Tibial nerve (tissue), 4 donors: ENCODE results near the gene TUBB2B. TPM values are rescaled to one million over a fixed set of nuclear protein-coding genes. Genes with fewer than 3 reads are reported as not detected.

Experiments used
- DNase-seq, 2 donors: peaks; one replicate each; pipeline ENCODE4 v3.0.0-alpha.2; 2019; ENCODE audit warnings: low spot score in 2 of 2
- H3K27ac ChIP-seq, 4 donors: fragments of 200-600 bp; sonication (generic) in 3 of 4; one replicate each; pipeline ENCODE4 v1.5.1; 2017 to 2019; ENCODE audit warnings: mild to moderate bottlenecking in 1 of 4
- H3K27me3 ChIP-seq, 2 donors: fragments of 200-600 bp; sonication (generic) in 1 of 2; one replicate each; pipeline versions ENCODE4 v1.5.1 to v1.6.0; 2017 to 2019
- H3K36me3 ChIP-seq, 3 donors: fragments of 200-600 bp; sonication (generic); one replicate each; pipeline ENCODE4 v1.5.1; 2018 to 2019
- H3K4me1 ChIP-seq, 4 donors: fragments of 200-600 bp; sonication (generic) in 3 of 4; one replicate each; pipeline ENCODE4 v1.5.1; 2017 to 2019
- H3K4me3 ChIP-seq, 4 donors: fragments of 200-600 bp; sonication (generic) in 3 of 4; one replicate each; pipeline ENCODE4 v1.5.1; 2017 to 2019; ENCODE audit warnings: mild to moderate bottlenecking in 1 of 4, moderate library complexity in 1 of 4
- H3K9me3 ChIP-seq, 4 donors: fragments of 200-600 bp; sonication (generic) in 3 of 4; one replicate each; pipeline ENCODE4 v1.5.1; 2017 to 2019
- EP300 ChIP-seq, 2 donors: sonication (generic); formaldehyde crosslinking; IDR thresholded peaks; one replicate each; pipeline ENCODE4 v1.6.1; 2017; ENCODE audit warnings: antibody characterized with exemption in 2 of 2, mild to moderate bottlenecking in 1 of 2
- POLR2A ChIP-seq, 2 donors: fragments of 450-650 bp; IDR thresholded peaks; one replicate each; pipeline ENCODE4 v1.6.1; 2017; ENCODE audit warnings: antibody characterized with exemption in 2 of 2, mild to moderate bottlenecking in 2 of 2, moderate library complexity in 2 of 2
- WGBS, 2 donors: methylation state at CpG; one replicate each; pipeline ENCODE4 v1.1.5; 2018; 5-methylcytosine and 5-hydroxymethylcytosine counted together
- total RNA-seq, 4 donors: library from RNA; depleted of rRNA; stranded (reverse); fragments of >200 nt; gene quantifications; one replicate each; pipeline ENCODE4 v1.1.0, GENCODE V29; 2016
- TF ChIP-seq, protein P1 (sequence below), 5 experiments: fragments of 200-600 bp in 3 of 5; fragments of 450-650 bp in 2 of 5; sonication (generic) in 3 of 5; IDR thresholded peaks; one replicate each; pipeline ENCODE4 v1.5.1; 2016 to 2019; ENCODE audit warnings: antibody characterized with exemption in 5 of 5, mild to moderate bottlenecking in 3 of 5, moderate library complexity in 2 of 5

TUBB2B gene
- total RNA-seq, 4 donors from 2014 or later: 13.7 to 47.6 (median 32.6) TPM

DNA sequence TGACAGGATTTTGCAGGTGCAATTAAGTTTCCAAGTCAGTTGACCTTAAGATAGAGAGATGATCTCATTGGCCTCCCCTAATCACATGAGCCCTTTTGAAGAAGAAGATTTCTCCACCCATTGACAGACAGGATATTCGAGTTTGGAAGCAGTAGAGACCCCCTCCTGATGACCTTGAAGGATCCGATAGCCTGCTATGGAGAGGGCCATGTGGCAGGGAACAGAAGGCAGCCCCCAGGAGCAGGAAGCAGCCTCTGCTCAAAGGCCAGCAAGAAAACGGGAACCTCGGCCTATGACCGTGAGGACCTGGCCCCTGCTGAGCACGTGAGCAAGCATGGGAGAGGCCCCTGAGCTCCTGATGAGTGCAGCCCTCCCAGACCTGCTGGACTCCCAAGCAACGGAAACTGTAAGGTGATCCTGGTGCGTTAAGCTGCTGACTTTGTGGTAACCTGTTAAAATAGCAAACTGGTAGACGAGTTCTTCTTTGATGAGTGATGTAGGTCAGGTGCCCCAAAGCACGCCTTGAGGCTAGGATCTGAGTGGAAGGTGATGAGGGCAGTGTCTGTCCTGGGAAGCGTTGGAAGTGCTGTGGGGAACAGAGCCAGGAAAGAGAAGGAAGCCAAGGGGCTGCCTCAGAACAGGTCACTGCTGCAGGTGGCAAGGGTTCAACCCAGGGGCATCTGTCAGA, 51.6 kb downstream of the TUBB2B start:
- Histone ChIP-seq H3K36me3 (no peaks in the 10 kb centered on the region), H3K4me1 (no peaks in the 10 kb centered on the region), H3K27me3 (peaks cover 0 to 3% of the 10 kb centered on the region in 2 donors), H3K4me3 (no peak overlapping the region), H3K9me3 (no peaks in the 10 kb centered on the region), H3K27ac (no peak overlapping the region)
- 69 to 76% methylated on average over 8 to 11 of the region's 11 CpGs for WGBS, 2 donors
- TF ChIP-seq POLR2A (IDR thresholded peaks at IDR 0.05) (no peak), EP300 (IDR thresholded peaks at IDR 0.05) (no peak)
- TF ChIP-seq, protein P1, sequence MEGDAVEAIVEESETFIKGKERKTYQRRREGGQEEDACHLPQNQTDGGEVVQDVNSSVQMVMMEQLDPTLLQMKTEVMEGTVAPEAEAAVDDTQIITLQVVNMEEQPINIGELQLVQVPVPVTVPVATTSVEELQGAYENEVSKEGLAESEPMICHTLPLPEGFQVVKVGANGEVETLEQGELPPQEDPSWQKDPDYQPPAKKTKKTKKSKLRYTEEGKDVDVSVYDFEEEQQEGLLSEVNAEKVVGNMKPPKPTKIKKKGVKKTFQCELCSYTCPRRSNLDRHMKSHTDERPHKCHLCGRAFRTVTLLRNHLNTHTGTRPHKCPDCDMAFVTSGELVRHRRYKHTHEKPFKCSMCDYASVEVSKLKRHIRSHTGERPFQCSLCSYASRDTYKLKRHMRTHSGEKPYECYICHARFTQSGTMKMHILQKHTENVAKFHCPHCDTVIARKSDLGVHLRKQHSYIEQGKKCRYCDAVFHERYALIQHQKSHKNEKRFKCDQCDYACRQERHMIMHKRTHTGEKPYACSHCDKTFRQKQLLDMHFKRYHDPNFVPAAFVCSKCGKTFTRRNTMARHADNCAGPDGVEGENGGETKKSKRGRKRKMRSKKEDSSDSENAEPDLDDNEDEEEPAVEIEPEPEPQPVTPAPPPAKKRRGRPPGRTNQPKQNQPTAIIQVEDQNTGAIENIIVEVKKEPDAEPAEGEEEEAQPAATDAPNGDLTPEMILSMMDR (IDR thresholded peaks at IDR 0.05): no peak
- no peak for DNase-seq

Other genes starting within 250 kb of the TUBB2B start
- 10 to 100 TPM; 18.8 to 33.6 (median 25.8) TPM for gene NQO2, start 227.8 kb downstream of the TUBB2B start, total RNA-seq
- gene RIPK1, start 159.2 kb downstream of the TUBB2B start, total RNA-seq: 10 to 100 TPM; 20.1 to 22.6 (median 21.2) TPM
- gene BPHL, start 108.9 kb downstream of the TUBB2B start, total RNA-seq: 10 to 100 TPM in 3 of 4 donors, 1 to 10 TPM in 1; 6.7 to 21.6 (median 12.6) TPM
- 100 to 1,000 TPM in 1 of 4 donors, 10 to 100 TPM in 3; 37.5 to 100 (median 68.0) TPM for gene TUBB2A, start 70.1 kb downstream of the TUBB2B start, total RNA-seq
- gene PSMG4, start 31.3 kb upstream of the TUBB2B start, total RNA-seq: 10 to 100 TPM; 14.7 to 36.5 (median 31.8) TPM
- 1 to 10 TPM; 7.1 to 9.6 (median 8.2) TPM for gene SLC22A23, start 229.4 kb upstream of the TUBB2B start, total RNA-seq